Left ventricle myocardium inferior (tissue), 1 donor: ENCODE results near the gene CHRNA7. TPM values are rescaled to one million over a fixed set of nuclear protein-coding genes. Genes with fewer than 3 reads are reported as not detected.

Experiments
- DNase-seq: peaks from one replicate; pipeline ENCODE4 v3.0.0-alpha.2; 2020
- H3K27ac ChIP-seq: fragments of 200-600 bp; replicated peaks from 2 replicates; pipeline ENCODE4 v1.8.0; 2021
- H3K27me3 ChIP-seq: fragments of 200-600 bp; 2 replicates; pipeline ENCODE4 v1.8.0; 2021; ENCODE audit warnings: low read depth
- H3K36me3 ChIP-seq: fragments of 200-600 bp; 2 replicates; pipeline ENCODE4 v1.8.0; 2021
- H3K4me1 ChIP-seq: fragments of 200-600 bp; 2 replicates; pipeline ENCODE4 v1.8.0; 2021
- H3K4me3 ChIP-seq: fragments of 200-600 bp; 2 replicates; pipeline ENCODE4 v1.8.0; 2021; ENCODE audit warnings: mild to moderate bottlenecking, moderate library complexity
- H3K9me3 ChIP-seq: fragments of 200-600 bp; replicated peaks from 2 replicates; pipeline ENCODE4 v1.8.0; 2021
- CTCF ChIP-seq: fragments of 200-600 bp; IDR thresholded peaks from 2 replicates; pipeline ENCODE4 v1.8.0; 2021; ENCODE audit warnings: antibody characterized with exemption, mild to moderate bottlenecking, borderline replicate concordance
- intact Hi-C: fragments of 100-400 bp; cut with micrococcal nuclease; formaldehyde crosslinking; loops from one replicate; pipeline ENCODE4 v1.11.0; 2022
- total RNA-seq: library from RNA; stranded (reverse); fragmentation: NEBNext Ultra II Directional; extraction: Animal tissue kit (Norgen Biotek cat#: 25700); gene quantifications from one replicate; pipeline ENCODE4 v1.2.1, GENCODE V29; 2021
- donor health status: DM: no; HTN: yes; CAD: no; lungs with severe emphysema.

Gene CHRNA7
- total RNA-seq, 1 donor from 2014 or later: 0.60 TPM

- TF ChIP-seq CTCF: no peak
- no peak overlapping the region for H3K4me3 ChIP-seq
- no peaks in the 10 kb centered on the region for H3K4me1 ChIP-seq
- no peaks in the 10 kb centered on the region for H3K9me3 ChIP-seq
- no peaks in the 10 kb centered on the region for H3K36me3 ChIP-seq
- no peak for DNase-seq
- peaks cover 30% of the 10 kb centered on the region for H3K27me3 ChIP-seq
- intact Hi-C loops: no loop called here
- H3K27ac ChIP-seq: no peak overlapping the region
Observed at GRCh38 chr15:32036971-32037370, 6.7 kb downstream of the CHRNA7 start.

GRCh38 chr15:32041294-32041693, 11.0 kb downstream of the CHRNA7 start:
- TF ChIP-seq CTCF: no peak
- intact Hi-C loops: no loop called here

GRCh38 chr15:32042269-32042972, 12.1 kb downstream of the CHRNA7 start:
- no peak for DNase-seq
- Histone ChIP-seq H3K9me3 (no peaks in the 10 kb centered on the region), H3K36me3 (no peaks in the 10 kb centered on the region), H3K27ac (no peak overlapping the region), H3K4me3 (no peak overlapping the region), H3K4me1 (no peaks in the 10 kb centered on the region), H3K27me3 (no peaks in the 10 kb centered on the region)
- intact Hi-C loops: no loop called here
- peak; percentile 32 for TF ChIP-seq CTCF

More at GRCh38 chr15:32041294-32041693, 11.0 kb downstream of the CHRNA7 start:
- no peaks in the 10 kb centered on the region for H3K36me3 ChIP-seq
- H3K27ac ChIP-seq: no peak overlapping the region
- H3K27me3 ChIP-seq: no peaks in the 10 kb centered on the region
- H3K4me3 ChIP-seq: no peak overlapping the region
- no peaks in the 10 kb centered on the region for H3K9me3 ChIP-seq
- no peaks in the 10 kb centered on the region for H3K4me1 ChIP-seq
- no peak for DNase-seq

GRCh38 chr15:32053719-32054118, 23.4 kb downstream of the CHRNA7 start:
- no peaks in the 10 kb centered on the region for H3K36me3 ChIP-seq
- no peak for TF ChIP-seq CTCF
- no peak for DNase-seq
- H3K27me3 ChIP-seq: no peaks in the 10 kb centered on the region
- H3K4me1 ChIP-seq: no peaks in the 10 kb centered on the region
- no peak overlapping the region for H3K4me3 ChIP-seq
- intact Hi-C loops: no loop called here
- H3K9me3 ChIP-seq: no peaks in the 10 kb centered on the region
- H3K27ac ChIP-seq: no peak overlapping the region

GRCh38 chr15:32057876-32058425, 27.6 kb downstream of the CHRNA7 start:
- H3K27me3 ChIP-seq: peaks cover 11% of the 10 kb centered on the region
- intact Hi-C loops: no loop called here
- no peak overlapping the region for H3K4me3 ChIP-seq
- no peak for DNase-seq
- no peaks in the 10 kb centered on the region for H3K9me3 ChIP-seq
- H3K4me1 ChIP-seq: no peaks in the 10 kb centered on the region
- H3K27ac ChIP-seq: no peak overlapping the region
- TF ChIP-seq CTCF: no peak
- H3K36me3 ChIP-seq: no peaks in the 10 kb centered on the region
